GM23248 (cell line): ENCODE measurements around the gene CHD1. TPM values are rescaled to one million over a fixed set of nuclear protein-coding genes. Genes with fewer than 3 reads are reported as not detected.

Source experiments
- DNase-seq: peaks from one replicate; pipeline ENCODE4 v3.0.0-alpha.2; 2015
- H2AFZ ChIP-seq: fragments of 200-600 bp; sonication (generic); 2 replicates; pipeline ENCODE4 v1.6.1; 2016; ENCODE audit warnings: antibody characterized with exemption
- H3F3A ChIP-seq: fragments of 200-600 bp; sonication (generic); 2 replicates; pipeline ENCODE4 v1.6.1; 2016; ENCODE audit warnings: mild to moderate bottlenecking, antibody characterized with exemption, mixed run types; ENCODE audit not compliant: insufficient read depth
- H3K27ac ChIP-seq: fragments of 200-600 bp; sonication (generic); 2 replicates; pipeline ENCODE4 v1.5.1; 2016; ENCODE audit warnings: mild to moderate bottlenecking
- H3K27me3 ChIP-seq: fragments of 200-600 bp; sonication (generic); replicated peaks from 2 replicates; pipeline ENCODE4 v1.6.1; 2016; ENCODE audit warnings: mild to moderate bottlenecking; ENCODE audit not compliant: insufficient read depth
- H3K36me3 ChIP-seq: fragments of 200-600 bp; sonication (generic); 2 replicates; pipeline ENCODE4 v1.6.1; 2016; ENCODE audit warnings: low read depth, mild to moderate bottlenecking
- H3K4me1 ChIP-seq: fragments of 200-600 bp; sonication (generic); 2 replicates; pipeline ENCODE4 v1.6.1; 2016; ENCODE audit warnings: mild to moderate bottlenecking; ENCODE audit not compliant: insufficient read depth
- H3K4me2 ChIP-seq: fragments of 200-600 bp; sonication (generic); one replicate; pipeline ENCODE4 v1.6.1; 2016; ENCODE audit warnings: mild to moderate bottlenecking; ENCODE audit not compliant: unreplicated experiment
- H3K4me3 ChIP-seq: fragments of 200-600 bp; sonication (generic); 2 replicates; pipeline ENCODE4 v1.5.1; 2016; ENCODE audit warnings: mild to moderate bottlenecking
- H3K79me2 ChIP-seq: fragments of 200-600 bp; sonication (generic); 2 replicates; pipeline ENCODE4 v1.6.1; 2016; ENCODE audit warnings: mild to moderate bottlenecking; ENCODE audit not compliant: insufficient read depth
- H3K9ac ChIP-seq: fragments of 200-600 bp; sonication (generic); 2 replicates; pipeline ENCODE4 v1.6.1; 2016; ENCODE audit warnings: mild to moderate bottlenecking
- H3K9me2 ChIP-seq: fragments of 200-600 bp; sonication (generic); 2 replicates; pipeline ENCODE4 v1.6.1; 2016; ENCODE audit warnings: mixed run types, mild to moderate bottlenecking, moderate library complexity; ENCODE audit not compliant: insufficient read depth
- H3K9me3 ChIP-seq: fragments of 200-600 bp; sonication (generic); one replicate; pipeline ENCODE4 v1.6.1; 2017; ENCODE audit warnings: low read depth
- H4K20me1 ChIP-seq: fragments of 200-600 bp; sonication (generic); 2 replicates; pipeline ENCODE4 v1.6.0; 2016; ENCODE audit not compliant: insufficient read depth
- EZH2 ChIP-seq: fragments of 200-600 bp; sonication (generic); IDR thresholded peaks from 2 replicates; pipeline ENCODE4 v1.6.1; 2018; ENCODE audit warnings: antibody characterized with exemption, mild to moderate bottlenecking; ENCODE audit not compliant: insufficient read depth, poor library complexity, severe bottlenecking
- EZH2phosphoT487 ChIP-seq: fragments of 200-600 bp; sonication (generic); IDR thresholded peaks from 2 replicates; pipeline ENCODE4 v1.6.1; 2018; ENCODE audit warnings: antibody characterized with exemption, moderate library complexity, mild to moderate bottlenecking, low read depth; ENCODE audit not compliant: insufficient read depth
- WGBS, 2 experiments: methylation state at CpG; one replicate each; pipeline ENCODE4 v1.1.6; 2015 to 2017; ENCODE audit warnings: low lambda C conversion rate in 2 of 2, low coverage in 1 of 2; ENCODE audit errors: missing lambda C conversion rate in 2 of 2; 5-methylcytosine and 5-hydroxymethylcytosine counted together
- in situ Hi-C: fragments of 300-500 bp; cut with MboI; formaldehyde crosslinking; loops from 2 replicates; pipeline ENCODE4 v1.15.0; 2020
- polyA plus RNA-seq: library from polyadenylated mRNA; unstranded; fragments of >200 nt; fragmentation: Nextera tagmentation; extraction: Ambion mirVana; gene quantifications from 2 replicates; pipeline ENCODE4 v1.2.1, GENCODE V29; 2016
- total RNA-seq: library from RNA; depleted of rRNA; stranded (reverse); fragments of >200 nt; shearing (Covaris generic); gene quantifications from 2 replicates; pipeline ENCODE4 v1.2.3, GENCODE V29; 2014

Gene CHD1
- total and polyA plus RNA-seq, 2 experiments from 2014 or later = 11.1 to 28.1 TPM

- peak; percentile 22 for DNase-seq
These were observed 19.4 kb downstream of the CHD1 start for GRCh38 chr5:98909363-98909762.

GRCh38 chr5:98907951-98908350 is 20.9 kb downstream of the CHD1 start:
- in situ Hi-C loops = loop anchor here (5.0 kb wide), 1 partner anchor 124 kb away; no protein-coding TSS in a partner anchor
- DNase-seq = no peak
- Histone ChIP-seq H3F3A (peaks cover 21% of the 10 kb centered on the region; the same call in 1 of the 2 replicates), H3K9me3 (no peaks in the 10 kb centered on the region), H3K4me2 (no peak overlapping the region), H2AFZ (no peak overlapping the region), H3K4me1 (peaks cover 14% of the 10 kb centered on the region; the same call in 1 of the 2 replicates), H3K9ac (no peak overlapping the region), H3K27ac (no peak overlapping the region), H3K9me2 (no peaks in the 10 kb centered on the region), H4K20me1 (peaks cover 10% of the 10 kb centered on the region), H3K4me3 (no peak overlapping the region), H3K79me2 (peaks cover 100% of the 10 kb centered on the region), H3K36me3 (peaks cover 14% of the 10 kb centered on the region; the same call in 1 of the 2 replicates), H3K27me3 (no peaks in the 10 kb centered on the region)
- TF ChIP-seq EZH2phosphoT487 (no peak), EZH2 (no peak)
- 92 to 100% methylated on average over 1 of the region's 1 CpG for WGBS, 2 experiments

More at GRCh38 chr5:98909363-98909762, 19.4 kb downstream of the CHD1 start:
- Histone ChIP-seq H3K4me2 (no peak overlapping the region), H3K79me2 (peaks cover 100% of the 10 kb centered on the region), H3K4me1 (peaks cover 13% of the 10 kb centered on the region; the same call in 1 of the 2 replicates), H3K27ac (no peak overlapping the region), H3K36me3 (0 out of 2 replicates have a peak, but pooled peaks cover 8% of the 10 kb centered on the region), H3F3A (peaks cover 21% of the 10 kb centered on the region; the same call in 1 of the 2 replicates), H3K9me2 (no peaks in the 10 kb centered on the region), H3K9me3 (no peaks in the 10 kb centered on the region), H3K4me3 (no peak overlapping the region), H3K27me3 (no peaks in the 10 kb centered on the region), H2AFZ (no peak overlapping the region), H3K9ac (no peak overlapping the region), H4K20me1 (peaks cover 10% of the 10 kb centered on the region)
- WGBS, 2 experiments = 96 to 100% methylated on average over 2 of the region's 2 CpGs
- TF ChIP-seq EZH2 (no peak), EZH2phosphoT487 (no peak)
- in situ Hi-C loops = loop anchor here (5.0 kb wide), 1 partner anchor 123 kb away; no protein-coding TSS in a partner anchor

- Histone ChIP-seq H2AFZ (no peak overlapping the region), H3K27me3 (no peaks in the 10 kb centered on the region), H3K4me1 (peaks cover 22% of the 10 kb centered on the region), H3F3A (peaks cover 21% of the 10 kb centered on the region; the same call in 1 of the 2 replicates), H3K4me3 (no peak overlapping the region), H3K9ac (no peak overlapping the region), H3K36me3 (peaks cover 20% of the 10 kb centered on the region), H3K9me2 (no peaks in the 10 kb centered on the region), H3K27ac (no peak overlapping the region), H3K9me3 (no peaks in the 10 kb centered on the region), H3K79me2 (peaks cover 100% of the 10 kb centered on the region), H3K4me2 (no peak overlapping the region), H4K20me1 (peaks cover 10% of the 10 kb centered on the region)
- in situ Hi-C loops = loop anchor here (5.0 kb wide), 1 partner anchor 125 kb away; no protein-coding TSS in a partner anchor
- 92 to 98% methylated on average over 3 of the region's 3 CpGs for WGBS, 2 experiments
- no peak for TF ChIP-seq EZH2
- TF ChIP-seq EZH2phosphoT487 = no peak
- no peak for DNase-seq
These were observed 22.0 kb downstream of the CHD1 start for GRCh38 chr5:98906756-98907355.

- Histone ChIP-seq H3K9me3 (no peaks in the 10 kb centered on the region), H3K36me3 (peaks cover 21% of the 10 kb centered on the region), H3F3A (peaks cover 21% of the 10 kb centered on the region; the same call in 1 of the 2 replicates), H3K27ac (no peak overlapping the region), H3K4me1 (peaks cover 22% of the 10 kb centered on the region), H3K4me3 (no peak overlapping the region), H3K9me2 (no peaks in the 10 kb centered on the region), H2AFZ (no peak overlapping the region), H4K20me1 (peaks cover 10% of the 10 kb centered on the region), H3K4me2 (no peak overlapping the region), H3K79me2 (peaks cover 97% of the 10 kb centered on the region), H3K9ac (no peak overlapping the region), H3K27me3 (no peaks in the 10 kb centered on the region)
- in situ Hi-C loops = loop anchor here (5.0 kb wide), 1 partner anchor 126 kb away; no protein-coding TSS in a partner anchor
- TF ChIP-seq EZH2 (no peak), EZH2phosphoT487 (no peak)
- DNase-seq = peak; percentile 57
- 77 to 85% methylated on average over 3 of the region's 3 CpGs for WGBS, 2 experiments
These were observed 22.7 kb downstream of the CHD1 start for GRCh38 chr5:98905857-98906688.
